Cardiac fibroblast (primary cell): ENCODE data around the gene STAG1.
"Not testable (repeated sequence)": the region's sequence is repeated elsewhere in the genome, so short reads cannot be mapped to it uniquely, and the experiment has no call there.

ENCODE experiments used
- DNase-seq, 2 donors: peaks; one replicate each; pipeline versions ENCODE4 v3.0.0 to v3.0.0-alpha.2; 2010; ENCODE audit warnings: low read depth in 2 of 2
- H3K4me3 ChIP-seq, 2 donors: replicated peaks in 1 of 2; 1 replicate in 1 of 2; 2 replicates in 1 of 2; pipeline ENCODE4 v1.5.1; 2011; ENCODE audit warnings: low read depth in 2 of 2, low read length in 2 of 2, mild to moderate bottlenecking in 2 of 2, moderate library complexity in 1 of 2
- CTCF ChIP-seq: IDR thresholded peaks from one replicate; pipeline ENCODE4 v1.5.1; 2011; ENCODE audit warnings: low read depth, mild to moderate bottlenecking, low read length, inconsistent platforms

The STAG1 gene

DNA sequence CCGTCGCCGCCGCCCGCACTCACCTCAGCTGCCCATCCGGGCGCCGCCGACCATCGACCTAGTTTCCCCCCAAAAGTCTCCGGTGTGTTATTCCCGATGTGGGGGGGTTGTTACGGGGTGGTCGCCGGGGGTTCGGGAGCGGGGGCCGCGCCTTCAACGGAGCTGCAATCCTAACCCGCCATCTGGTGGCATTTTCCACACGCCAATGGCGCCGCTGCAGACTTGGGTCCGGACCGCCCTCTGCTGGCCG is at the start of gene STAG1:
Gene STAG1, minus strand, starts transcription at position 207 of the 250 bp plus-strand sequence. CDS start 121,480 bp downstream, outside the sequence.
- no peak for DNase-seq
- peak; percentile 90 for TF ChIP-seq CTCF
- peak within 1 kb of the TSS; percentile 60 to 70 for H3K4me3 ChIP-seq

GRCh38 chr3:136801146-136801545 is 49.0 kb upstream of the STAG1 start:
- not testable (repeated sequence) for DNase-seq, H3K4me3 ChIP-seq

DNA sequence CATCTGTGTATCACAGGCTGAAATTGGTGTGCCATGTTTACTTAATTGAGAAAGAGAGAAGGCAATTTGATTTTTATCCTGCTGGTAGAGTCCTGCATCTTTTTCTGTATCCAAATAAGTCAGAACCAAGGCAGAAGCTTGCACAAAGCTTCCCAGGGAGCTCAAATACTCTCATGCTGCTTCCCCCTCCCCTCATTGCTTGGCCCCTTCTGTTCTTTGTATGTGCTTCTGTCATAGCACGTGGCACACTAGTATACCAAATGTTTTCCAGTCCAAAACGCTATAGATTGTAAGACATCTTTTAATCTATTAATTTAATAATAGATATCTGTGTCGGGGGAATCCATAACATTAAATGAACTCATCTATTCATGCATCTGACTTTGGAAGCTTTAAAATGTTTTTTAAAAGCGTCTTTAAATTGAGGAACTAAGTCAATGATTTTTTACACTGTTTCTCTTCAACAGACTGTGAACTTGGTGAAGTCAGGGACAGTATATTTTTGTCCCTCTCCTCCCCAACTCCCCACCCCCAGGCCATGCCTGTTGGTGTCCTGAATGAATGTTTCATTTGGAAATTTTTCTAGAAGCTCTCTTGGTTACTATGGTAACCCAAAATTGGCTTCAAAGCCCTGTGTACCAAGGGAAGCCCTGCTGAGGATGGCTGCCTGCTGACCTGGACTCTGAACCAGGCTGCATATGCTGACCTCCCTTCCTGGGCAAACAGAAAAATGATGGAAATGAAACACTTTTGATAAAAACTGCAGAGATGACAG is 40.6 kb upstream of the STAG1 start:
- DNase-seq = no peak
- no peak for TF ChIP-seq CTCF
- no peak overlapping the region for H3K4me3 ChIP-seq

DNA sequence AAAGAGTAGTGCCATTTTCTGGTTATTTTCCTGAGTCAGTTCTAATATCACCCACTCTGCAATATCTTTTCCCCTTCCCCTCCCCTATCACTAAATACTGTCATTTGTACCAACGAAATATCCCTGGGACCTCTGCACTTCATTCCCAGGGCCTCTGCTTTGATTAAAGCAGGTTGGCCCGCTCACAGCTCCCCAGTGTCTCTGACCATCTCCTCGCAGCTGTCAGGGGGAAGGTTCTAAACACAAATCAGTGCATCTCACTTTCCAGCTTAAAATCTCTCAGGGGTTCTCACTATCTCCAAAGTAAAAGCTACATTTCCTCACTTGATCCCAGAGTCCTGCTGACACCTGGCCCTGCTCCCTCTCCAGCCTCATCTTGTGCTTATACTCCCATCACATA is 38.6 kb upstream of the STAG1 start:
- no peak for TF ChIP-seq CTCF
- no peak overlapping the region for H3K4me3 ChIP-seq
- DNase-seq = no peak

DNA sequence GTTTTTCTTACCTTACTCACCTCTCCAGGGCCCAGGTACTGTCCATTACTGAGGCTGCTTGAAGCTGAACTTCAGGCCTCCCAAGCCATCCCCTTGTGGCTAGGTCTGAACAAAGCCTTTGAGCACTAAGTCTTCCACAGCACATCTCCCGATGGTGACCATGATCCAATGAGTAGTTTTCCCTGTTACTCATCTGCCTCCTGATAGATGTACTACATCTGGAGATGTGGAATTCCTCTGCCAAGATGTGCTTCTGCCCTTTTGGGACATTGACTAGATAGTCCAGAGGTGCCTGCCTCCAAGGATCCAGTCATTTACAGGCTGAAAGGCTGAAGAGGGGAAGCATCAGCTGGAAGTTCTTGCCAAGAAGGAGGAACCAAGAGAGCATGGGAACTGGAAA is 37.8 kb upstream of the STAG1 start:
- no peak overlapping the region for H3K4me3 ChIP-seq
- no peak for DNase-seq
- no peak for TF ChIP-seq CTCF

DNA sequence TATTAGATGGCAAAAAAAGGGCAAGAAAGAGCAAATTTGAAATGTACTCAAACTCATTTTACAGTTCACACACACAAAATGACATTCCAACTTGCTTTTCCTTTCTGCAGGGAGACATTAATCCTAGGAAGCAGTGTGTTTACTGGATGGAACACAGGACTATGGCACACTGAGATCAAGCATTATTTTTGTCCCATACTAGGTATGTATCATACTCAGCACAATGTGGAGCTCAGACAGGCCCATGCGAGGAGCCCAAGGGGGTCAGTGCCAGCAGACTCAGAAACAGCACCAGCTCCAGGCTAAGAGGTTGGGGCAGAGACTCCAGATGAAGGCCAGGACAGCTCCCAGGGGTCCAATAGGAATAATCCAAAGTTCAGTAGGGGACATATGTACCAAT is 36.0 kb upstream of the STAG1 start:
- no peak overlapping the region for H3K4me3 ChIP-seq
- no peak for TF ChIP-seq CTCF
- DNase-seq = no peak

DNA sequence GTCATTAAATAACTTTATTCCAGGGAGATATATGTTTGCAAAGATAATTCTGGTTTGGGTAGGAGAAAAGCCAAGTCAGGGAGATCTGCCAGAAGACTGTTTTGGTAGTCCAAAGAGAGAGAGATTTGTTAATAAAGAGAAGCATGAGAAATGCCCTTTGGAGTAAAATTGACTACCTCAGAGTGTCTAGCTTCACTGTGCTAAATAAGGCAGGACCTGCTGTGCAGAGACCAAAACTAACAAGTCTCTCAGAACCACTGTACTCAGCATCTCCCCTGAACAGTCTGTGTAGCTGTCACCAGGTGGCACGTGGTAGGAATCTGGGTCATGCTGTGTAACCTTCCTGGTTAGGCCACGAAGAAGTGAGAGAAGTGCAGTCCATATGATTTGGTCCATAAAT is 35.2 kb upstream of the STAG1 start:
- no peak for TF ChIP-seq CTCF
- no peak overlapping the region for H3K4me3 ChIP-seq
- DNase-seq = peak; percentile 33 to 55
